Stimulated activated CD4-positive, alpha-beta T cell treated with anti-CD3 and anti-CD28 coated beads, Interleukin-2, amount 100 ng/mL, for 4 hours (primary cell): ENCODE measurements around the gene STOX1.
"Not testable (repeated sequence)": the region's sequence is repeated elsewhere in the genome, so short reads cannot be mapped to it uniquely, and the experiment has no call there.

Source experiments
- DNase-seq: peaks from one replicate; pipeline ENCODE4 v3.0.0-alpha.2; 2020; ENCODE audit warnings: low read depth

STOX1 gene

GRCh38 chr10:68880181-68880580 is 52.9 kb downstream of the STOX1 start:
- DNase-seq = no peak

- no peak for DNase-seq
These were observed 67.7 kb downstream of the STOX1 start for GRCh38 chr10:68895041-68895440.

GRCh38 chr10:68897336-68897741 is 70.0 kb downstream of the STOX1 start:
- DNase-seq = peak; percentile 22

- DNase-seq = no peak
These were observed 71.9 kb downstream of the STOX1 start for GRCh38 chr10:68899186-68899745.

- no peak for DNase-seq
These were observed 73.2 kb downstream of the STOX1 start for GRCh38 chr10:68900427-68901104.

GRCh38 chr10:68901105-68901927 is 74.0 kb downstream of the STOX1 start, which contains the start of gene DDX50:
DDX50 (plus strand) TSS chr10:68901315; CDS start chr10:68901385, 70 bp downstream.
- DNase-seq = peak; percentile 95

- no peak for DNase-seq
These were observed 75.1 kb downstream of the STOX1 start for GRCh38 chr10:68902382-68902781.

- no peak for DNase-seq
These were observed 97.3 kb downstream of the STOX1 start for GRCh38 chr10:68924593-68924992.

- DNase-seq = no peak
These were observed 98.2 kb downstream of the STOX1 start for GRCh38 chr10:68925489-68925888.

GRCh38 chr10:68929157-68929556 is 101.8 kb downstream of the STOX1 start:
- not testable (repeated sequence) for DNase-seq

- DNase-seq = not testable (repeated sequence)
These were observed 102.6 kb downstream of the STOX1 start for GRCh38 chr10:68929888-68930287.

GRCh38 chr10:68932860-68933259 is 105.5 kb downstream of the STOX1 start:
- DNase-seq = not testable (repeated sequence)

- DNase-seq = no peak
These were observed 107.7 kb downstream of the STOX1 start for GRCh38 chr10:68934994-68935393.

- no peak for DNase-seq
These were observed 110.8 kb downstream of the STOX1 start for GRCh38 chr10:68938117-68938516.

GRCh38 chr10:68938884-68939283 is 111.6 kb downstream of the STOX1 start:
- no peak for DNase-seq

- not testable (repeated sequence) for DNase-seq
These were observed 113.6 kb downstream of the STOX1 start for GRCh38 chr10:68940917-68941316.
